ENCODE results near the gene FKBP7. TPM values are rescaled to one million over a fixed set of nuclear protein-coding genes. Genes with fewer than 3 reads are reported as not detected.

FKBP7 gene
- total and polyA plus RNA-seq, 2 of the 8 experiments (the other 6 are each of a cell fraction or from before 2014, with no cell fraction given) = 3.6 to 7.0 TPM

GRCh38 chr2:178426388-178426787 lies 52.0 kb downstream of the FKBP7 start:
- Histone ChIP-seq H4K5ac (ENCODE audit: insufficient read length, low read depth, low read length) (no peak overlapping the region), H3K4ac (replicated peaks; ENCODE audit: insufficient read length, low read depth, low read length) (no peak overlapping the region), H3K9me3 (ENCODE audit: insufficient read depth in 2 of 2, low read depth in 1 of 2, low read length in 1 of 2) (no peaks in the 10 kb centered on the region), H2BK5ac (ENCODE audit: low read depth, low read length) (no peak overlapping the region), H3K23me2 (ENCODE audit: low read depth, low read length) (no peaks in the 10 kb centered on the region), H3K14ac (ENCODE audit: insufficient read length) (no peak overlapping the region), H2BK12ac (ENCODE audit: low read depth, low read length) (no peak overlapping the region), H3K56ac (replicated peaks; ENCODE audit: insufficient read length, low read depth, low read length) (no peak overlapping the region), H3K4me2 (ENCODE audit: insufficient read depth in 1 of 2, low read depth in 2 of 2, low read length in 2 of 2) (no peak overlapping the region), H3K23ac (ENCODE audit: insufficient read length) (no peak overlapping the region), H3K36me3 (ENCODE audit: control insufficient read depth in 2 of 4, insufficient read depth in 4 of 4, low read length in 3 of 4) (peaks cover 0 to 31% (median 3%) of the 10 kb centered on the region in 4 experiments; a peak in 6 of 8 replicates), H2BK120ac (replicated peaks; ENCODE audit: low read depth, low read length) (no peak overlapping the region), H3K27ac (ENCODE audit: low read depth, low read length) (no peak overlapping the region), H2BK15ac (ENCODE audit: low read length) (no peak overlapping the region), H4K91ac (replicated peaks; ENCODE audit: insufficient read length, low read length) (no peak overlapping the region), H3K9ac (replicated peaks in 1 of 4; ENCODE audit: extremely low read depth in 1 of 4, low read depth in 3 of 4, low read length in 3 of 4) (no peak overlapping the region), H3K4me3 (ENCODE audit: extremely low read depth in 1 of 4, insufficient read depth in 2 of 4, low read depth in 3 of 4, low read length in 4 of 4) (no peak overlapping the region), H2AFZ (ENCODE audit: low read length) (no peak overlapping the region), H3K18ac (ENCODE audit: extremely low read depth, low read length) (no peak overlapping the region), H3K27me3 (replicated peaks in 1 of 4; ENCODE audit: control insufficient read depth in 3 of 4, extremely low read depth in 1 of 4, insufficient read depth in 3 of 4, low read length in 3 of 4) (no peaks in the 10 kb centered on the region), H2AK5ac (ENCODE audit: low read depth, low read length) (no peak overlapping the region), H4K20me1 (replicated peaks in 1 of 2; ENCODE audit: control insufficient read depth in 1 of 2, insufficient read depth in 2 of 2, low read length in 2 of 2) (peaks cover 0 to 2% of the 10 kb centered on the region in 2 experiments), H3K79me1 (ENCODE audit: low read depth, low read length) (no peaks in the 10 kb centered on the region; the same call in 1 of the 2 replicates), H3K4me1 (replicated peaks in 1 of 4; ENCODE audit: control insufficient read depth in 3 of 4, insufficient read depth in 4 of 4, low read length in 3 of 4) (no peaks in the 10 kb centered on the region), H4K8ac (ENCODE audit: extremely low read depth, insufficient read depth, low read length) (no peak overlapping the region), H2BK20ac (ENCODE audit: low read length) (no peak overlapping the region), H3K79me2 (ENCODE audit: control insufficient read depth in 1 of 2, insufficient read depth in 2 of 2, low read length in 2 of 2) (no peaks in the 10 kb centered on the region)
- ChIA-PET CTCF (ENCODE audit: partially characterized antibody) (interaction anchor here (0.6 to 1.5 kb wide), 2 partner anchors 12 to 101 kb away, joined by 3 to 4 read pairs; no protein-coding TSS in a partner anchor), POLR2A (ENCODE audit: partially characterized antibody) (interaction anchor here (0.8 kb wide), 1 partner anchor 320 kb away, joined by 3 read pairs; no protein-coding TSS in a partner anchor)
- DNase-seq (ENCODE audit: low read depth in 1 of 2, low spot score in 2 of 2) (no peak), FAIRE-seq (no peak)
- 89% methylated on average over 3 of the region's 3 CpGs; no CpG with 5 or more reads in 1 of the 2 experiments for WGBS, 2 experiments (ENCODE audit: extremely low coverage in 1 of 2, insufficient coverage in 1 of 2, insufficient read length in 1 of 2, insufficient replicate concordance in 2 of 2, low coverage in 1 of 2, low lambda C conversion rate in 2 of 2, missing lambda C conversion rate in 1 of 2)
- no peak for TF ChIP-seq SIX5 (IDR thresholded peaks at IDR 0.05; ENCODE audit: low read depth, low read length)
- no peak for TF ChIP-seq SIRT6 (IDR thresholded peaks at IDR 0.05; ENCODE audit: low read length)
- TF ChIP-seq RNF2 (IDR thresholded peaks at IDR 0.05; ENCODE audit: borderline replicate concordance, low read depth, low read length, missing control alignments, poor library complexity, severe bottlenecking) = no peak
- TF ChIP-seq USF2 (IDR thresholded peaks at IDR 0.05; ENCODE audit: low read length) = no peak
- TF ChIP-seq ATF3 (IDR thresholded peaks at IDR 0.05; ENCODE audit: insufficient read depth, low read depth, low read length) = no peak
- TF ChIP-seq HDAC2 (IDR thresholded peaks at IDR 0.05; ENCODE audit: borderline replicate concordance in 1 of 2, low read depth in 2 of 2, low read length in 2 of 2) = no peak
- TF ChIP-seq TEAD4 (IDR thresholded peaks at IDR 0.05; ENCODE audit: low read depth, low read length) = no peak
- no peak for TF ChIP-seq POLR2A (IDR thresholded peaks at IDR 0.05; ENCODE audit: control extremely low read depth in 1 of 2, low read depth in 2 of 2, low read length in 2 of 2)
- no peak for TF ChIP-seq CBX5 (IDR thresholded peaks at IDR 0.05; ENCODE audit: low read depth, low read length)
- no peak for TF ChIP-seq CTBP2 (IDR thresholded peaks at IDR 0.05; ENCODE audit: borderline replicate concordance, insufficient read depth, insufficient read length, low read length)
- TF ChIP-seq RAD21 (IDR thresholded peaks at IDR 0.05 in 1 of 2, conservative IDR thresholded peaks at IDR 0.05 in 1 of 2; ENCODE audit: low read depth in 2 of 2, low read length in 2 of 2) = no peak

Measured in H1 (cell line).